ENCODE results near the gene TTC16.

TTC16 gene

GRCh38 chr9:127722055-127722745 lies 6.3 kb downstream of the TTC16 start:
- DNase-seq: no peak

DNA sequence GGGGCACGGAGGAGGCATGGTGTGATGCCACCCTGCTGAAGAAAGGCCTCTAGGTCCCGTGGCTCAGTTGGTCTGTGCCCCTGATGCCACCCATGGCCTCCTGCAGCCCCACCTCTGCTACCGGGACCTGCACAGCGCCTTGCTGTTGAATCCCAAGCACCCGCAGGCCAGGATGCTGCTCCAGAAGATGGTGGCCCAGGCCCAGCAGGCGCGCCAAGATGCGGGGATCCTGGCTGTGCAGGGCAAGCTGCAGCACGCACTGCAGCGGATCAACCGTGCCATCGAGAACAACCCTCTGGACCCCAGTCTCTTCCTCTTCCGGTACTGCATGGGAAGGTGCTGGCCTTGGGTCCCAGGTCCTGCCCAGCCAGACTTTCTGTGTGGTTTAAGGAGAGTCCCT lies 7.1 kb downstream of the TTC16 start:
- no peak for DNase-seq

- DNase-seq: no peak
Observed at GRCh38 chr9:127723444-127723843, 7.6 kb downstream of the TTC16 start.

GRCh38 chr9:127724012-127724411 lies 8.1 kb downstream of the TTC16 start:
- no peak for DNase-seq

GRCh38 chr9:127726871-127727270 lies 11.0 kb downstream of the TTC16 start:
- DNase-seq: no peak

DNA sequence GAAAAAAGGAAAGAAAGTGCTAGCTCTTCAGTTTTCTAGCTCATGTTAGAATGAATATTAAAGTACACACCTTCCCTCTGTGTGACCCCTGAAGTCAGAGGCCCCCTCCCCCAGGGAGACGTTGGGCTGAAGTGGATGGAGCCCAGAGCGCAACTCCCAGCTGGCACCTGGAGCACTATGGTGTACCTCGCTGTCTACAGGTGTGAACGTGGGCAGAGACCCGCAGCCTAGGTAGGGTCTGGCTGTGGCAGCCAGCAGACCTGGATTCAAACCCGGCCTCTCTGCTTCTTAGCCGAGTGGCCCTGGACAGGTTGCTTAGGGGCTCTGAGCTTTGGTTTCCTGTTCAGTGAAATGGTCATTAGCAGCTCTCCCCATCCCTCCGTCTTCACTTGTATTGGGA lies 12.9 kb downstream of the TTC16 start:
- no peak for DNase-seq

DNA sequence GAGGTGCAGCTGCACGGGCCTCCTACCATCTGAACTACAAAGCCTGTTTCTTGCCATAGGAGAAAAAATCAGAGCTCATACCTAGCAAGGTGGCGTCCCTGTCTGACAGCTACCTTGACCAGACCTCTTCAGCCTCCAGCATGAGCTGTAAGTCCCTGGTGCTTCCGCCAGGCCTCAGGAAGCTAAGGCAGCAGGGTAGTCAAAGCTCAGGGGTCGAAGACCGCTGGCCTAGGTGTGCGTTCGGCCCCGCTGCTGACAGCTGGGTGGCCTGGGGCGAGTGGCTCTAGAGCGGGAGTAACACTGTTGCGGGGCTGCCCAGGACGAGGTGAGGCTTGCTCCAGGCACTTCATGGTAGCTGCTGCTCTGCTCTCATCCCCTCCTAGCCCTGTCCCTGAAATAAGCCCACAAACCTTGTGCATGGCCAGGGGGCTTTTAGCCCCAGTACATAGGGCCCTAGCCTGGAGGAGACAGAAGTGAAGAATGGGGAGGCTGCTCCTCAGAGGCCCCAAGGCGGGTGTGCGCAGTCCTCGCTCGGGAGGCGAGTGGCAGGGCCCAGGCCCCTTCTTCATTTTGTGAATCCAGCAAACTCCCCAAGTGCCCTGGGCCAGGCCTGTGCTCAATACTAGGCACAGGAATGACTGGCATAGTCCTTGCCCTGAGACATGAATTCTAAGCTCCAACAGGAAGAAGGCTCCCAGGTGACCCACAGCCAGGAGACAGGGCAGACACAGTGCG lies 13.8 kb downstream of the TTC16 start:
- no peak for DNase-seq

DNA sequence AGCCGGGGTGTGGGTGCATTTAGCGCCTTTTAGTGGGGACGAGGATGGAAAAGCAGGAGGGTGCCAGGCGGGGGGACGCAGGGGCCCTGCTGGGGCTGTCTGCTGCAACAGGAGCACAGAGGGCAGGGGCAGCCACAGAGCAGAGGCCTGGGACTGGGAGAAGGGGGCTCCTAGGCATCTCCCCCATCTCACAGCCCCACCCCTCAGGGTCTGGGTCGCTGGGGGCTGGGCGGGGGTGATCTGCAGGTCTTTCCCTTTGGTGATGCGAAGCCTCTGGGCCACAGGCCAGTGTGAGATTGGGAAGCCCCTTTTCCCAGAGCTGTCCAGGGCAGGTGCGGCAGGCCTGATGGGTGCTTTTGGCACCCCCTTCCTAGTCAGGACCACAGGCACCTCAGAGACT lies 14.4 kb downstream of the TTC16 start:
- DNase-seq: no peak

DNA sequence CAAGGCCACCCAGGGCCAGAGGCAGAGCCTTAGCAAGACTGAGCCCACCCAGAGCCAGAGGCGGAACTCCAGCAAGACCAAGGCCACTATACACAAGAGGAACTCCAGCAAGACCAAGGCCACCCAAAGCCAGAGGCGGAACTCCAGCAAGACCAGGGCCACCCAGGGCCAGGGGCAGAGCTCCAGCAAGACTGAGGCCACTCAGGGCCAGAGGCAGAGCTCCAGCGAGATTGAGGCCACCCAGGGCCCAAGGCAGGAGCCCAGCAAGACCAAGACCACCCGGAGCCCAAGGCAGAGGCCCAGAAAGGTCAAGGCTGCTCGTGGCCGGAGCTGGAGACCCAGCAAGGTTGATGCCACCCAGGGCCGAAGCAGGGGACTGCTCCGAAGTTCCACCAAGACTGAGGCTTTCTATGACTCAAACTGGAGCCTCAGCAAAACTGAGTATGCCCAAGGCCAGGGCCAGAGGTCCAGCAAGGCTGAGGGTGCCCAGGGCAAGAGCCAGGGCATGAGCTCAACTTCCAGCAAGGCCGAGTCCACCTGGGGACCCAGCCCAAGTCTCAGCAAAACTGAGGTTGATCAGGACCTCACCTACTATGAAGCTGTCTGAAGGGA lies 15.0 kb downstream of the TTC16 start:
- no peak for DNase-seq

DNA sequence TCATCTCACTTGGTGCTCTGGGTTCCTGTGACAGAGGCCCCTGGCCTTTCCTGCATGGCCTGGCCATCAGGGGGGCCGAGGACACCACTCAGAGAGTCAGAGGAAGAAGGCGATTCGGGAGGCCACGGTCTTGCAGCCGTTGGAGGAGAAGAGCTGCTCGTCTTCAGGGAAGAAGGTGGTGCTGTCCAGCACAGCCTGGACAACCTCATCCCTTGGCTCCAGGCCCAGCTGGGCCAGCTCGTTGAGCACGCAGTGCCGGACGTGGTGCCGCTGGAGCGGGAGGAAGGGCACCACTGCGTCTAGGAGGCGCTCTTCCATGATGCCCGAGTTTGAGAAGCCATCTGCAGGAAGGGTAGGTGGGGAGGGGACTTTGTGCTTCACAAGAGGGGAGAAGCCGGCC lies 16.1 kb downstream of the TTC16 start:
- no peak for DNase-seq

DNA sequence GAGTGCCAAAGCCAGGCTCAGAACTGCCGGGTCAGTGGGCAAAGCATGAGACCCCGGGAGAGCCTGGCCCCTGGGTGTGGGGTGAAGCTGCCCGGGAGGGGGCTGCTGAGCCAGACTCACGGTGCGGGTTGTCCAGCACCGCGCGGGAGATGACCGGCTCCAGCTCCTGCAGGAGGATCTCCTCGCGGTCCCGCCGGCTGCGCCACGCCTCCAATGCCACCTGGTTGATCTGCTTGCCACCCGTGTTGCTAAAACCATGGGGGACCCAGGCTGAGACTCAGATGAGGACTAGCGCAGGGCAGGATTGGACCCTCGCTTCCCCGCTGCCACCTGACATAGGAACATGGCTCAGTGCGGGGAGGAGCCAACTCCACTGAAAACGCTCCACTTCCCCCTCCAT lies 16.6 kb downstream of the TTC16 start:
- DNase-seq: no peak

- DNase-seq: no peak
Observed at GRCh38 chr9:127733614-127734013, 17.7 kb downstream of the TTC16 start.

DNA sequence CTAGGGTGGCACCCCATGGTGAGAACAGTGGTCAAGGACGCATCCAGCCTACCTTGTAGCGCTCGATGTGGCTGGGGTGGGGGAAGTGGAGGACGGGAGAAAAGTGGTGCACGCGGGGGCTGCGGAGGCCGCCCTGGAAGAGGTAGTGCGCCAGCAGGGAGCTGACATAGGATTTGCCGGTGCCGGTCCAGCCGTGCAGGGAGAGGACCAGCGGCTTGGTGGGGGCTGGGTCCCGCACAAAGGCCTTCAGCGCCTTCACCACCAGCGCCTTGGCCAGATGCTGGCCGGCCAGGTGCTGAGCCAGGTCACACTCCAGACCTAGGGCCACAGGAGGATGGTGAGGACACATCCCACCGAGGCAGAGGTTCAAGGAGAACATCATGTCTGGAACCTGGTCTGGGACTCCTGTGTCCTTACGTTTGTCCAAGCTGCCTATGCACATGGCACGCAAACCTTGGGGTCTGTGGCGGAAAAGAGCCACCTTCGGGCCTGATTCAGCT lies 18.4 kb downstream of the TTC16 start:
- no peak for DNase-seq

DNA sequence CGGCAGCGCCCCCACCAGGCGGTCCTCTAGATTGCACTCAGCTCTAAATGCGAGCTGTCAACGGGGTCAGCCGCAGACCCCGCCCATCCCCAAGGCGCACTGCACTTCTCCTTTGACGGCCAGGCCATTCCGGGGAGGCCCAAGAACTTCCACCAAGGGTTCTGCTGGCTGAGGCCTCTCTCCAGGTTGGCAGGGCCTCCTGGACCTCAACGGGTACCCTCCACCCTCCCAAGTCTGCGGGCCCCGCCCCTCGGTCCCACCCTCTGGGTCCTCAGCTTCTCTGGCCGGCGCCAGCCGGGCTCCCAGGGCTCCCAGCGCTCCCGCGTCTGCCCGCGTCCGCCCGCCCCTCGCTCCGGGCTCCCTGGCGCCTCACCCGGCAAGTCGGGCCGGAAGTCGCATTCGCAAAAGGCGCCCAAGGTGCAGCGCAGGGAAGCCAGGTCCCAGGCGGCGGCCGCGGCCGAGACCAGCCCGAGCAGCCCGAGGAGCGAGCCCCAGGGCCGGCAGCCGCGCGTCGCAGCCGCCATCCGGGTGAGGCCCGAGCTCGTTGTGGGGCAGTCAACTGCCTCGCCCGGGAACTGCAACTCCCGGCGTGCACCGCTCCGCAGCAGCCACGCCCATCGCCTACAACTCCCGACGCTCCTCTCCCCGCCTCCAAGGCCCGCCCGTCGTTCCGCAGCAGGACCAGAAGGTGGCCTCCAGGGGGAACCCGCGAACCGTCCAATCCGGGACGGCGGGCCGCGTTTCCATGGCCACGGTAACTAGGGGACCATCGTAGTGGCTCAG lies 19.1 kb downstream of the TTC16 start, which contains the start of gene TOR2A:
TSS of gene TOR2A (minus strand) at position 548 of the 783 bp plus-strand sequence. CDS start at position 524, 24 bp downstream.
- peak; percentile 98 to 99 for DNase-seq

GRCh38 chr9:127735530-127736185 lies 19.8 kb downstream of the TTC16 start:
- DNase-seq: no peak

- no peak for DNase-seq
Observed at GRCh38 chr9:127738666-127739065, 22.8 kb downstream of the TTC16 start.

- DNase-seq: no peak
Observed at GRCh38 chr9:127739614-127740330, 23.9 kb downstream of the TTC16 start.

DNA sequence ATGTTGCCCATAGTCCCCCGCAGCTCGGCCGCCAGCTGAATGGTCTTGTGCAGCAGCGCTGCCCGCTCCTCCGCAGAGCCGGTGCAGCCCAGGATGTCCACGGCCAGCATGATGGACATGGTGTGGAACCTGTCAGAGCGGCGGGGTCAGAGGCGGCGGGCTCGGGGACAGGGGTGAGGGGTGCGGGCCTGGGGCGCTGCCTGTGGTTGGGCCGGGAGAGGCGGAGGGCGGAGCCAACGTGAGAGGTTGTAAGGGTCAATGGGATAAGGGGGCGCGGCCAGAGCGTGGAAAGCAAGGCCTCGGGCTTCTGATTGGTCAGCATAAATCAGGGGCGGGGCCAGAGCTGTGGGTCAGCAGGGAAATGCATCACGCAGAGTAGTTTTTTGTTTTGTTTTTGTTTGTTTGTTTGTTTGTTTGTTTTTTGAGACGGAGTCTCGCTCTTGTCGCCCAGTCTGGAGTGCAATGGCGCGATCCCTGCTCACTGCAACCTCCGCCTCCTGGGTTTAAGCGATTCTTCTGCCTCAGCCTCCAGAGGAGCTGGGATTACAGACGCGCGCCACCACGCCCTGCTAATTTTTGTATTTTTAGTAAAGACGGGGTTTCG lies 26.1 kb downstream of the TTC16 start:
- no peak for DNase-seq

- no peak for DNase-seq
Observed at GRCh38 chr9:127742435-127743088, 26.7 kb downstream of the TTC16 start.

DNA sequence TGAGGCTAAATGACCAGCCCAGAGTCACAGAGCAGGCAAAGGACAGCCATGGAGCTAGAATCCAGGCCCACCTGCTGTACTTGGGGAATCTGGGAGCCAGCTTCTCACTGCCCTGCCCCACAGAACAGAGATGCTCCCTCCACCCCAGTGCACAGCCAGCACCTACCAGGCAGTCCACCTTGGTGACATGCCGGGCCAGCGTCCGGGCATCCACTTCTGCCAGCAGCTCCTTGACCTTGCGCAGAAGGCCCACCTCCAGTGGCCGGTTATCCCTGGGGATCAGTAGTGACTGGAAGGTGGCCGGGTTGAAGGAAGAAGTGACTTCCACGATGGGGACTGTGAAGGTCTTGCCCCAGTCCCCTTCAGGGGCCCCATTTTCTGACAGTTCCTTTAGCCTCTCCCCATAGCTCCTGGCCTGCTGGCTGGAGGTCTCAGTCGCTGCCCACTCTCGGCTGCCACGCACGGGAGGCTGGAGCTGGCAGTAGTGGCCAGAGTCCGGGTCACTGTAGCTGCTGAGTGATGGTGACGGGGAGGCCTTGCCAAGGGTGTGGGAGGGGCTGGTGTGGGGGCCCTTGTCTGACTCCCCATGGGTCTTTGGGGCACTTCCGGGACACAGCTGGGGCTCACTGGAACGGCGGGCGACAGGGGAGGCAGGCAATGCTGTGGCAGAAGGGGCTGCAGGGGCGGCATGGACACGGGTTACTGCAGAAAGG lies 28.7 kb downstream of the TTC16 start:
- no peak for DNase-seq

Data from CD4-positive, alpha-beta T cell treated with Interferon alpha-2 for 1 hour (primary cell).